NCI-H2196 (cell line): ENCODE data around the gene NDUFV2.
"Not testable (repeated sequence)": the region's sequence is repeated elsewhere in the genome, so short reads cannot be mapped to it uniquely, and the experiment has no call there.

Experiments
- DNase-seq: peaks from one replicate; lab custom pipeline; 2025; ENCODE audit not compliant: unreplicated experiment; lab: John Stamatoyannopoulos, UW

NDUFV2 gene

DNA sequence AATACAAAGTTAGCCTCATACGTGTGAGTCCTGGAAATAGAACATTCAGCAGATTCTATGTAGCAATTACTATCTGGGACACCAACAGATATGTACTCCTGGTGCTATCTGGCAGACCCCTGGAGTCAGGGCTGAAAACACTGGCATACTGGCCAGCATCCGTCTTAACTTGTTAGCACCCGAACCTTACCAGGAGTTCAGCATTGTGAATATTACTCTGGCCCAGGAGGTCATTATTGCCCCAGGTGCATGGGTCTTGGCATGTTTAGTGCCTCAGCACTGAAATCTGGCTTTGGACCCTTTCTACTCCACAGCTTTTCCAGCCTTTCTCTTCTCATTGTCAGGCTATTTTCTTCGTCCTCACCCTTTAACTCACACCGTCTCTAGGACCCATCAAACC, 11.9 kb upstream of the NDUFV2 start:
- DNase-seq, result no peak

DNA sequence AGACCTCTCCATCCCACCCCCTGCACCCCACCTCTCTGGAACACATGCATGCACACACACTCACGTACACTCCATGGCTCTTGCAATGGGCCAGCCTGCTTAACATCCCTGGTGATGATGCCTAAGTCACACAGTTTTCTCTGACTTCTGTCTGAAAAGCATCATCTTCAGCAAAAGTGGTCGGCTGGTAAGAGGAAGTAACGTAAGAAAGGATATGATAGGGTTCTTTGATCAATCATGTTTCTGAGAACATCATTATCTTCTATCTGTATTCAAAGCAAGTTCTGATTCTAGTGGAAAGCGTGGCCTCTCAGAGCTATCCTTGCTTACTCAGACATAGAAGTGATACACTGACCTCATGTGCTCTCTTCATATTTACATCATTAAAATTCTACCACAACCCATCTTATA, 11.4 kb upstream of the NDUFV2 start:
- DNase-seq, result no peak

DNA sequence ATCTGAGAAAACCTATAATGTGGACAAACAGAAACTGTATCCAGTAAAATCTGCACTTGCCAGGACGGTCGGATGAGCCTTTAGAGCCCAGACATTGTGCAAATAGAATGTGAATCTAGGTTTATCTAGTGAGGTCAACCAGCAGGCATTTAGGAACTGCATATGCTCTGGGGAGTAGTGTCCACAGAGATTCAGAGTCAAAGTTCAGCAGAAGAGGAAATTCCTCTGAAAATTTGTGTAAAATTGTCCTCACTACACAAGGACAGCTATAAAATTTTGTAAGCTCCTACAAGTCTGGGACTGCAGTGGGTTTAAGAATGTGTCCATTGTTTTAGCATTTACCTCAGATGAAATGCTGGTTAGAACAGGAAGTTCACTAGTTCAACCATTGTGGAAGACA, 9.8 kb upstream of the NDUFV2 start:
- DNase-seq, result no peak

- DNase-seq, result not testable (repeated sequence)
Measured at GRCh38 chr18:9093109-9093508, 9.4 kb upstream of the NDUFV2 start.

- DNase-seq, result no peak
Measured at GRCh38 chr18:9094307-9095226, 7.9 kb upstream of the NDUFV2 start.

- DNase-seq, result no peak
Measured at GRCh38 chr18:9095297-9096006, 7.0 kb upstream of the NDUFV2 start.

DNA sequence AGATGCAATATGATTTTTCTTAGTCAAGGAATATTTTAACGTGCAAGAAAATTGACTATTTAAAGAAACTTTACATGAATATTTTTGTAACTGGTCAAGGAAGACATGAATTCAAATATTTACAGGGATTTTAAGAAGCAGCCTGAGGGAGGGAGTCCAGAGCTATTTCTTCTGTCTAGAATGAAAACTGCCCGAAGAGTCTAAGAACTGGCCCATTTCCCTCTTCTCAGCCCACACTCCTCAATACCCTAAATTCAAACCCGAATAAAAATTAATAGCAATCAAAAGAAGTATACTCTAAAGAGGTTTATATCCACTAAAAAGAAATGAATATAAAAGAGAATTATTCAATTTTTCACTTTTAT, 6.5 kb upstream of the NDUFV2 start:
- no peak for DNase-seq

- DNase-seq, result no peak
Measured at GRCh38 chr18:9096685-9097084, 5.8 kb upstream of the NDUFV2 start.

GRCh38 chr18:9097349-9097748, 5.2 kb upstream of the NDUFV2 start:
- DNase-seq, result no peak

- no peak for DNase-seq
Measured at GRCh38 chr18:9100796-9101195, 1.7 kb upstream of the NDUFV2 start.

DNA sequence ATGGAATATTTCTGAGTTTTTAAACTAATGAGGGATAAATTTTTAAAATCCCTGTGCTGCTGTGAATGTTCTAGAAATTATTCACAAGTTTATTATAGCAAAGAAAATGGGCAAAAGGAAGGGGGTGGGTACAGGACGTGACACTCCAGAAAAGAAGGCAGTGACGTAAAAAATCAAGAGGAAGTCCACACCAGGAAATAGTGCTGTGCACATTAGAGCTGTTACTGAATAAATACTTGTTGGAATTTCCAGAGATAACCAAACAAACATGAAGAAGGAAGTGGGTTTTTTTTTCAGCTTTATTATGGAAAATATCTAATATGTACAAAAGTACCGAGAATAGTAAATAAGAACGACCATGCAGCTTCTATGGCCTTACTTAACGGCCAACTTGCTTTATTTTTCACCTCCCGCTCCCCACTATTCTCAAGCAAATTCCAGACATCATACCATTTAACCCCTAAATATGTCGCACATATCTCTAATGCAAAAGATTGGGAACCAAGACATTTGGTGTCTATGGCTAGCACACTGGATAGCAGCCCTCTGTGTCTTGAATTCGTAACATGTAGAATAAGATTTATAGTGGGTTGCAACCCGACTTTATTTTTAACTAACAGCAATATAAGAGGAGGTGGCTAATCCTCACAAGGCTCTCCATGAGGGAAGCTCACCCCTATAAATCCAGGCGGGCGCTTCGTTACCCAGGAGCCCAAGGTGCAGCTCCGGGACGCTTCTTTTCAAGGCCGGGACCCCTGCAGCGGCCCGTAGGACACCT, 580 bp upstream of the NDUFV2 start:
- DNase-seq, result peak; percentile 38

DNA sequence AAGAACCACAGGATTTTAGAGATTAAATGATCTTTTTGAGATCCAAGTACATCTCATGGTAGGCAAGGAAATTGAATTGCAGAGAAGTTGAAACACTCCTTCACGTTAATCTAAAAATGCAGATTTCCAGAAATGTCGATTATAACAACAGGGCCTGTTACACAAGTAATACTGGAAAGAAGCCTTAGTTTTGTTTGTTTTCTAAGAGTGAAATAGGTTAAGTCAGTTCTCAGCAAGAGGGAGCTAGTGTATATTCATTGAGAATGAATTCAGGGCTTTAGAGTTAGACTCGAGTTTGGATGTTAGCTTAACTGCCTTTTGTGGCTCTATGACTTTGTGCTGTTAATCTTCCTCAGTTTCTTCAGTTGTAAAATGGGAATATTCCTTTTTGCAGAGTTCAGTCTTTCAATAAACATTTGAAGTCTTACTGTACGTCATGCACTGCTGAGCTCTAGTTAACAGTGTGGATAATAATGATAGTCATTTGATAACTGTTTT, 926 bp downstream of the NDUFV2 start:
- no peak for DNase-seq

DNA sequence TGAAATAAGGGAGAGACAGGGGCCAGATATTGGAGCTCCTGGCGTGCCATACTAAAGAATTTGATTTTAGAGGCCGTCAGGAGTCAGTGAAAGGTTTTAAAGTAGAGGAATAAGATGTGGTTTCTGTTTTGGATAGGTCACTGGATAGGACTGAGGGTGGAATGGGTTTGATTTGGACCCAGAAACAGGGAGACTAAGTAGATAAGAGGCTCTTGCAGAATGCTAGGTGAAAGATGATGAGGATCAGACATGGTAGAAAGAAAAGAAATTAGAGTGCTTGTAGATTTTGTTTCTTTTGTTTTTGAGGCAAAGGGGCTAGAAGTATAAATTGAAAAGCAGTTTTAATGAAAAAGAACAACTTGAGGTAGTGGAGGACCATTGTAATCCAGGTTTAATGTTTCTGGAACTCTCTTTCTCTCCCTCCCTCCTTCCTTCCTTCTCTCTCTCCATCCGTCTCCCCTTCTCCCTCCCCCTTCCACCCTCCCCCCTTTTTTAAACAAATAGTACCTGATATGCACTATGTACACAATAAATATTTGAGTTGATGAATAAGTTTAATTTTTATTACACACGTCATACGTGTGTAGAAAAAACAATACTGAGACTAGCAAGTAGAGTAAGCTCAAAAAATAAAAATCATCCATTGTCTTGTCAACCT, 1.9 kb downstream of the NDUFV2 start:
- DNase-seq, result no peak

DNA sequence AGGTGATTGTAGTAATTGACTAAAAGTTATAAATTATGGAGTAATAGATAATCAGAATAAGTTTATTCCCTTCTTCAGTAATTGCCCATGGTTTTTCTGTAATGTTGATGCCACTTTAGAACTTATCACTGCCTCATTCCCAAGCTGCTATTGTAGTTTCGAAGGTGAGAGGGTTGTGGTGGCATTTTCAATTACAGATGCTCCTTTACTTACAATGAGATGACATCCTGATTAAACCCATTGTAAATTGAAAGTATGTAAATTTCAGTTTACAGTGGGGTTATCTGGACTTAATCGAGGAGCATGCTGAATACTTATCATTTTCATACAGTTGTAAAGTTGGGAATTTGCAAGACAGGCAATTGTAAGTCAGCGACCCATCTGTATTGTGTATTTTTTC, 2.9 kb downstream of the NDUFV2 start:
- no peak for DNase-seq

DNA sequence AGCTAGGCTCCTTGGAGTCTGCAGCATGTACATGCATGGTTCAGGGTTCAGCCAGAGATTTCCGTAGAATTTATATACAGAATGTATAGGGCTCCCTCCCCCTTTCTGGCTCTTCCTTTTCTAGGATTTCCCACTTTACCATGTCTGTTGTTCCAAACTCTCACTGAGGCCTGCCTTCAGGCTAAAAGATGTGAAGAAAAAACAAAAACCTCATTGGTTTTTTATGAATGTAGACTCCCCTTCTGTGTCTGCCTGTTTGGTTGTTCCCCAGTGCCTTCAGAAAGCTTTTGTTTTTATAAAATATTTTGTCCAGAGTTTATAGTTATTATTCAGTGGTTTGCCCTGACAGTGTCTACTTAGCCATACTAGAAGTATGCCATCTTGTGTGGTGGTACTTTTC, 3.6 kb downstream of the NDUFV2 start:
- DNase-seq, result no peak

DNA sequence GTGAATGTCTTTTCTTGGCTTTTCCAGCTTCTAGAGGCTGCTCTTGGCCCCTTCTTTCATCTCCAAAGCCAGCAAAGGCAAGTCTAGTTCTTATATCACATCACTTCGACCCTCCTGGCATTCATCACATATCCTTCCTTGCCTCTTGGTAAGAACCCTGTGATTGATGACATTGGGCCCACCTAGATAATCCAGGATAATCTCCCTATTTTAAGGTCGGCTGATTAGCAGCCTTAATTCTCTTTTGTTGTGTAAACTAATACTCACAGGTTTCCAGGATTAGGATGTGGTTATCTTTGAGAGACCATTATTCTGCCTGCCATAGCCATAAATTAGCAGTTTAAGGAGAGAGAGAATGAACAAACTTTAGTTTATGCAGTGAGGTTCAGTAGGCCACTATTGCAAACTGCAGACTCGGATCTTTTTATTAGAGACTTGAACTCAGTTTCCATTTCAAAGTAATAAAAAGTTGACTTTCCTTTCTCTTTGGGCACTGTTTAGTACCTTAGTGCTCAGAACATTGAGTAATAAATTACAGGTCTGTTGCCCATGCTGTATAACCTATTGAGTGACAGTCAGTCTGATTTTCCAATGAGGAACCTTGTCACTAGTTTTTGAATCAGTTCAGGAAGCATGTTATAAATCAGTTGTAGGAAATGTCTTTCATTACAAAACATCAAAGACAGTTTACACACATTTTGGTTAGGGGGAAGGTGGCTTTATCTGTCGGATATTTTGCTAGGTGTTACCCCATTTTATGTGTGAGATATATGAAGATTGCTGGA, 4.5 kb downstream of the NDUFV2 start:
- DNase-seq, result no peak

DNA sequence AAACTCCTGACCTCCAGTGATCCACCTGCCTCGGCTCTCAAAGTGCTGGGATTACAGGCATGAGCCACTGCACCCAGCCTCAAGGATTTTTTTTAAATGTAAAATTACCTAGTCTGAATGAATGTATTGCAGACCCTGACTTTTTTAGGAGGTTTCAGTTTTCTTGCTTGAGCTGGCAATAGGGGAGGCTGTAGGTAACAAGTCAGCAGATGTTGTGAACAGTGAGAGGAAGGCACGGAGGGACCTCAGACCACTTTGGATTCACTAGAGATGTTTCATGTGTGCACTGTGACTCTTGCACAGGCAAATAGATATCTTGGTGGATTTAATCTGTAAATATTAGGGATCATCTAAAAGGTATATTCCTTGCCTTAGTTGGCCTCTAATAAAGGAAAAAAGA, 6.4 kb downstream of the NDUFV2 start:
- no peak for DNase-seq

GRCh38 chr18:9109523-9109922, 7.0 kb downstream of the NDUFV2 start:
- no peak for DNase-seq

DNA sequence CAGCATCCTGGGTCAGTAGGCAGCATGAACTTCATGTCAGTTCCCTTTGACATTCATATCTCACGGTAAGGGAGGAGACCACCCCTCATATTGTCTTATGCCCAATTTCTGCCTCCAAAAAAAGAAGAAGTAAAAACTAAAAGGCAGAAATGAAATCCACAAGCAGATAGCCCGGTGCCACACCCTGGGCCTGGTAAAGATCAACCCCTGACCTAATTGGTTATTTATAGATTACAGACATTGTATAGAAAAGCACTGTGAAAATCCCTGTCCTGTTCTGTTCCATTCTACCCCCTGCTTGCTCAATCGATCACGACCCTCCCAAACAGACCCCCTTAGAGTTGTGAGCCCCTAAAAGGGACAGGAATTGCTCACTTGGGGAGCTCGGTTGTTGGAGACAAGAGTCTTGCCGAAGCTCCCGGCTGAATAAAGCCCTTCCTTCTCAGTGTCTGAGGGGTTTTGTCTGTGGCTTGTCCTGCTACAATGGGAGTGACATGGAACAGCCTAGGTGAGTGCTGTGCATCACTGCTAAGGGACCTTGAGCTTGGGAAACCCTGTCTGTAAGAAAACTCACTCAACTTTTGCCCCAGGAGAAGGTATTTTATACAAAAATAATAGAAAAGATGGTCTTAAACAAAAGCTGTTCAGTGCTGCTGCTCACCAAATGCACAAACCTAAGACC, 11.1 kb downstream of the NDUFV2 start:
- no peak for DNase-seq

- no peak for DNase-seq
Measured at GRCh38 chr18:9115984-9116383, 13.5 kb downstream of the NDUFV2 start.
